K562 (cell line): ENCODE measurements around the gene OR2V2. TPM values are rescaled to one million over a fixed set of nuclear protein-coding genes. Genes with fewer than 3 reads are reported as not detected.

Source experiments
- ATAC-seq: fragments of 200-7000 bp; cut with Tn5 transposase; 3 replicates; pipeline ENCODE4 v1.9.1; 2020; ENCODE audit warnings: moderate library complexity
- BruUV-seq: library from RNA; stranded (reverse); fragments of 400-500 nt; replicated peaks from 2 replicates; lab custom pipeline; 2021; lab: Mats Ljungman, UMichigan
- CTCF ChIA-PET: fragments of 300-600 bp; formaldehyde crosslinking; extraction: SDS; loops from one replicate; lab custom pipeline; 2021; ENCODE audit warnings: low intra/inter-chr PET ratio; lab: Yijun Ruan, JAX
- POLR2A ChIA-PET: fragments of 300-600, 350-650 bp; sonication (Branson Sonifier 250); formaldehyde crosslinking; extraction: SDS; loops from one replicate; lab custom pipeline; 2021; ENCODE audit warnings: antibody characterized with exemption, inconsistent platforms; lab: Yijun Ruan, JAX
- DNase-seq, 4 experiments: peaks; one replicate each; pipeline versions ENCODE4 v3.0.0 to v3.0.0-alpha.2; 2011 to 2018; ENCODE audit warnings: low spot score in 3 of 4, mixed read lengths in 3 of 4; ENCODE audit errors: extremely low read depth in 1 of 4
- FAIRE-seq: peaks from 2 replicates; lab custom pipeline; 2011; peaks lifted over from hg19 to GRCh38; lab: Jason Lieb, UNC
- H2AFZ ChIP-seq: 2 replicates; pipeline ENCODE4 v1.6.0; 2011; ENCODE audit warnings: low read depth, low read length, control low read depth, inconsistent platforms
- H3K27ac ChIP-seq: fragments of 200-600 bp; 3 replicates; pipeline ENCODE4 v1.8.0; 2011; ENCODE audit warnings: low read depth, mild to moderate bottlenecking, control low read depth, inconsistent platforms, low read length, moderate library complexity, mixed read lengths; ENCODE audit errors: extremely low read depth
- H3K27me3 ChIP-seq, 2 experiments: fragments of 300-600 bp in 1 of 2; 2 replicates in 1 of 2; 3 replicates in 1 of 2; pipeline versions ENCODE4 v1.6.0 to v1.8.0; 2011; ENCODE audit warnings: inconsistent platforms in 2 of 2, low read length in 2 of 2, mild to moderate bottlenecking in 1 of 2, mixed read lengths in 1 of 2, moderate library complexity in 1 of 2; ENCODE audit not compliant: control insufficient read depth in 2 of 2, insufficient read depth in 2 of 2
- H3K36me3 ChIP-seq: fragments of 300-600 bp; 3 replicates; pipeline ENCODE4 v1.8.0; 2011; ENCODE audit warnings: mild to moderate bottlenecking, low read length, inconsistent platforms; ENCODE audit not compliant: control insufficient read depth, insufficient read depth
- H3K4me1 ChIP-seq, 2 experiments: fragments of 200-600 bp in 1 of 2; replicated peaks in 1 of 2; 2 replicates in 1 of 2; 3 replicates in 1 of 2; pipeline versions ENCODE4 v1.5.1 to v1.8.0; 2011; ENCODE audit warnings: inconsistent platforms in 2 of 2, low read length in 2 of 2, mild to moderate bottlenecking in 1 of 2, mixed read lengths in 1 of 2, moderate library complexity in 1 of 2; ENCODE audit not compliant: control insufficient read depth in 2 of 2, insufficient read depth in 2 of 2
- H3K4me2 ChIP-seq: 2 replicates; pipeline ENCODE4 v1.6.1; 2011; ENCODE audit warnings: low read length, control low read depth, inconsistent platforms, mixed read lengths; ENCODE audit not compliant: insufficient read depth
- H3K4me3 ChIP-seq: fragments of 200-600 bp; sonication (generic), shearing (Covaris generic); 2 replicates; pipeline ENCODE4 v1.5.1; 2016; ENCODE audit warnings: control low read depth, inconsistent platforms
- H3K79me2 ChIP-seq: fragments of 200-600 bp; 3 replicates; pipeline ENCODE4 v1.8.0; 2011; ENCODE audit warnings: low read length, inconsistent platforms; ENCODE audit not compliant: control insufficient read depth, insufficient read depth
- H3K9ac ChIP-seq, 2 experiments: 2 replicates each; pipeline versions ENCODE4 v1.6.0 to v1.6.1; 2011; ENCODE audit warnings: low read depth in 2 of 2, low read length in 2 of 2, control low read depth in 1 of 2, inconsistent platforms in 1 of 2, mild to moderate bottlenecking in 1 of 2, mixed read lengths in 1 of 2; ENCODE audit not compliant: insufficient read depth in 1 of 2
- H3K9me1 ChIP-seq: one replicate; pipeline ENCODE4 v1.6.0; 2011; ENCODE audit warnings: inconsistent platforms, mild to moderate bottlenecking, low read length, moderate library complexity; ENCODE audit not compliant: control insufficient read depth, insufficient read depth
- H3K9me3 ChIP-seq: replicated peaks from 2 replicates; pipeline ENCODE4 v1.5.1; 2011; ENCODE audit warnings: low read depth, low read length, inconsistent platforms; ENCODE audit not compliant: control insufficient read depth, insufficient read depth
- H4K20me1 ChIP-seq: replicated peaks from 2 replicates; pipeline ENCODE4 v1.6.1; 2011; ENCODE audit warnings: low read length, inconsistent platforms, mixed read lengths; ENCODE audit not compliant: control insufficient read depth, insufficient read depth
- CAMTA2 ChIP-seq: fragments of 250-450 bp; sonication (Bioruptor Pico); conservative IDR thresholded peaks from 2 replicates; pipeline ENCODE4 v1.5.1; 2022
- CUX1 ChIP-seq: fragments of 200-800 bp; sonication (Bioruptor generic); IDR thresholded peaks from 2 replicates; pipeline ENCODE4 v1.6.1; 2016; ENCODE audit warnings: missing genetic modification characterization, missing compliant biosample characterization
- DMBX1 ChIP-seq: fragments of 250-450 bp; sonication (Bioruptor Pico); IDR thresholded peaks from 2 replicates; pipeline ENCODE4 v1.8.0; 2022; ENCODE audit warnings: inconsistent platforms, mild to moderate bottlenecking, moderate library complexity, borderline replicate concordance
- ELF1 ChIP-seq: fragments of 200-800 bp; sonication (Bioruptor generic); IDR thresholded peaks from 2 replicates; pipeline ENCODE4 v1.6.1; 2016; ENCODE audit warnings: missing genetic modification characterization, missing compliant biosample characterization
- FOS ChIP-seq: IDR thresholded peaks from 3 replicates; pipeline ENCODE4 v1.6.1; 2011; ENCODE audit not compliant: insufficient read length; ENCODE audit errors: extremely low read depth
- FOXP1 ChIP-seq: sonication (generic); formaldehyde crosslinking; IDR thresholded peaks from 2 replicates; pipeline ENCODE4 v1.8.0; 2022; ENCODE audit warnings: mild to moderate bottlenecking, missing genetic modification reagents
- GATA2 ChIP-seq: sonication (generic); formaldehyde crosslinking; IDR thresholded peaks from 2 replicates; pipeline ENCODE4 v1.4.0; 2020; ENCODE audit warnings: mild to moderate bottlenecking, missing genetic modification reagents
- HDAC1 ChIP-seq, 2 experiments: fragments of 450-650 bp; IDR thresholded peaks; 2 replicates each; pipeline ENCODE4 v1.6.1; 2016 to 2017; ENCODE audit warnings: inconsistent platforms in 1 of 2, mild to moderate bottlenecking in 1 of 2, moderate library complexity in 1 of 2
- KHSRP ChIP-seq: fragments of 450-650 bp; IDR thresholded peaks from 2 replicates; pipeline ENCODE4 v1.6.1; 2017
- SNAPC5 ChIP-seq: fragments of 250-450 bp; sonication (Bioruptor Pico); IDR thresholded peaks from 2 replicates; pipeline ENCODE4 v1.8.0; 2021; ENCODE audit warnings: moderate library complexity, mild to moderate bottlenecking, inconsistent platforms
- ZBTB2 ChIP-seq: fragments of 450-650 bp; IDR thresholded peaks from 2 replicates; pipeline ENCODE4 v1.6.1; 2016; ENCODE audit warnings: antibody characterized with exemption
- ZC3H11A ChIP-seq: IDR thresholded peaks from 2 replicates; pipeline ENCODE4 v1.6.1; 2012; ENCODE audit warnings: low read depth, low read length, improper control_type of control experiment
- ZFPM2 ChIP-seq: fragments of 250-450 bp; sonication (Bioruptor Pico); IDR thresholded peaks from 2 replicates; pipeline ENCODE4 v1.5.1; 2022; ENCODE audit warnings: mild to moderate bottlenecking
- ZNF324 ChIP-seq: fragments of 250-450 bp; sonication (Bioruptor Pico); IDR thresholded peaks from 2 replicates; pipeline ENCODE4 v1.4.0; 2020; ENCODE audit warnings: mild to moderate bottlenecking
- ZNF41 ChIP-seq: fragments of 250-450 bp; sonication (Bioruptor Pico); conservative IDR thresholded peaks from 2 replicates; pipeline ENCODE4 v1.4.0; 2020; ENCODE audit warnings: mild to moderate bottlenecking
- ZNF444 ChIP-seq: fragments of 250-450 bp; sonication (Bioruptor Pico); IDR thresholded peaks from 2 replicates; pipeline ENCODE4 v1.4.0; 2020; ENCODE audit warnings: mild to moderate bottlenecking, moderate library complexity
- WGBS: fragments of 100-300 bp; shearing (Covaris generic); methylation state at CpG from one replicate; pipeline ENCODE4 v1.1.6; 2016; ENCODE audit warnings: low coverage, mixed read lengths; ENCODE audit not compliant: insufficient coverage; ENCODE audit errors: missing lambda C conversion rate; 5-methylcytosine and 5-hydroxymethylcytosine counted together
- in situ Hi-C: fragments of 300-500 bp; cut with MboI; formaldehyde crosslinking; loops from 4 replicates; pipeline ENCODE4 v1.15.0; 2018; ENCODE audit warnings: inconsistent platforms, mixed read lengths
- intact Hi-C: fragments of 100-400 bp; cut with micrococcal nuclease; formaldehyde crosslinking; loops from 2 replicates; pipeline ENCODE4 v1.14.2; 2022
- polyA plus RNA-seq, 8 experiments: library from polyadenylated mRNA; depleted of rRNA in 4 of 8; stranded (reverse) in 5 of 8; unstranded in 3 of 8; fragments of >200 nt; fragmentation: Nextera tagmentation in 2 of 8; fragmentation: Illumina TruSeq in 1 of 8; extraction: Ambion mirVana in 2 of 8; extraction: Trizol in 1 of 8; gene quantifications; 2 replicates each; pipeline versions ENCODE4 v1.2.1 to v1.2.3, GENCODE V29; 2011 to 2014; ENCODE audit warnings: inconsistent platforms in 1 of 8, missing spikeins in 1 of 8
- total RNA-seq, 7 experiments: library from RNA; depleted of rRNA in 6 of 7; stranded (reverse); fragments of >200 nt in 6 of 7; fragmentation: Illumina TruSeq in 2 of 7; extraction: Trizol in 2 of 7; gene quantifications; 2 replicates each; pipeline versions ENCODE4 v1.2.1 to v1.2.3, GENCODE V29; 2011 to 2021; ENCODE audit warnings: low replicate concordance in 1 of 7

OR2V2 gene
- total and polyA plus RNA-seq, 9 of the 15 experiments (the other 6 are each of a cell fraction or from before 2014, with no cell fraction given), result 0.01 TPM; not detected in 8

GRCh38 chr5:181140766-181141165 is 6.6 kb upstream of the OR2V2 start:
- H3K27me3 ChIP-seq, result no peaks in the 10 kb centered on the region
- DNase-seq, result no peak
- no peaks in the 10 kb centered on the region for H3K9me1 ChIP-seq
- no peak for ATAC-seq
- in situ Hi-C loops, result no loop called here
- no peak overlapping the region for H2AFZ ChIP-seq
- no peak overlapping the region for H3K9ac ChIP-seq
- TF ChIP-seq ZC3H11A, result no peak
- no peak for TF ChIP-seq ZNF324
- no peak for TF ChIP-seq DMBX1 (CRISPR knock-in tag)
- TF ChIP-seq HDAC1 (IDR thresholded peaks at IDR 0.05), result no peak
- no peak for TF ChIP-seq GATA2
- no peak for TF ChIP-seq FOXP1 (CRISPR knock-in tag)
- no peak for TF ChIP-seq CAMTA2 (CRISPR knock-in tag)
- no peak for TF ChIP-seq ZNF444
- TF ChIP-seq FOS, result no peak
- no peak for TF ChIP-seq ZBTB2
- TF ChIP-seq ZFPM2 (CRISPR knock-in tag), result no peak
- TF ChIP-seq ZNF41 (CRISPR knock-in tag), result no peak
- no peak for TF ChIP-seq SNAPC5 (CRISPR knock-in tag)
- no peak for TF ChIP-seq KHSRP
- no peak for TF ChIP-seq ELF1 (tag)
- no peak for TF ChIP-seq CUX1 (CRISPR knock-in tag)
- no peaks in the 10 kb centered on the region; a peak in 1 of 5 replicates for H3K4me1 ChIP-seq
- no peak overlapping the region for H3K4me3 ChIP-seq
- no peak overlapping the region for H3K4me2 ChIP-seq
- CTCF ChIA-PET, result no interaction called here
- H4K20me1 ChIP-seq, result no peaks in the 10 kb centered on the region
- WGBS, result 43% methylated on average over 3 of the region's 3 CpGs
- intact Hi-C loops, result no loop called here
- H3K36me3 ChIP-seq, result no peaks in the 10 kb centered on the region
- peaks cover 2% of the 10 kb centered on the region; the same call in 1 of the 2 replicates for H3K9me3 ChIP-seq
- POLR2A ChIA-PET, result interaction anchor here (0.6 kb wide), 2 partner anchors 12 to 57 kb away, joined by 3 to 4 read pairs; no protein-coding TSS in a partner anchor
- no peak for FAIRE-seq
- BruUV-seq, result no TSS peak
- H3K27ac ChIP-seq, result no peak overlapping the region
- no peaks in the 10 kb centered on the region for H3K79me2 ChIP-seq
